ENCODE results near the gene GLCE. TPM values are rescaled to one million over a fixed set of nuclear protein-coding genes. Genes with fewer than 3 reads are reported as not detected.

The GLCE gene
- total RNA-seq, 4 donors from 2014 or later: 33.8 to 50.7 (median 43.8) TPM

GRCh38 chr15:69161079-69161877 is 843 bp downstream of the GLCE start:
- TF ChIP-seq CTCF (IDR thresholded peaks at IDR 0.05) (peak in 1 of 6 experiments; percentile 8), POLR2A (IDR thresholded peaks at IDR 0.05) (no peak)
- no peaks in the 10 kb centered on the region for H3K36me3 ChIP-seq
- peak; percentile 20 to 67 (median 66) for DNase-seq
- no peaks in the 10 kb centered on the region for H3K27me3 ChIP-seq
- H3K4me1 ChIP-seq: peaks cover 0 to 8% (median 3%) of the 10 kb centered on the region in 4 donors
- H3K4me3 ChIP-seq: peak overlapping the region; percentile 80 to 87 (median 86)
- no peaks in the 10 kb centered on the region for H3K9me3 ChIP-seq
- peak overlapping the region; percentile 77 to 87 (median 82) for H3K27ac ChIP-seq

- TF ChIP-seq POLR2A (IDR thresholded peaks at IDR 0.05) (no peak), CTCF (IDR thresholded peaks at IDR 0.05) (no peak)
- no peak for DNase-seq
- no peaks in the 10 kb centered on the region for H3K9me3 ChIP-seq
- H3K4me3 ChIP-seq: peak overlapping the region; percentile 80 to 87 (median 86)
- H3K4me1 ChIP-seq: peaks cover 0 to 8% (median 3%) of the 10 kb centered on the region in 4 donors
- H3K27me3 ChIP-seq: no peaks in the 10 kb centered on the region
- H3K36me3 ChIP-seq: no peaks in the 10 kb centered on the region
- no peak overlapping the region for H3K27ac ChIP-seq
Measured at GRCh38 chr15:69161878-69162213, 1.4 kb downstream of the GLCE start.

GRCh38 chr15:69163141-69163669 is 2.8 kb downstream of the GLCE start:
- Histone ChIP-seq H3K27ac (no peak overlapping the region), H3K27me3 (no peaks in the 10 kb centered on the region), H3K36me3 (no peaks in the 10 kb centered on the region), H3K4me1 (peaks cover 0 to 8% (median 3%) of the 10 kb centered on the region in 4 donors), H3K9me3 (no peaks in the 10 kb centered on the region), H3K4me3 (no peak overlapping the region)
- TF ChIP-seq POLR2A (IDR thresholded peaks at IDR 0.05) (no peak), CTCF (IDR thresholded peaks at IDR 0.05) (no peak)
- DNase-seq: no peak

- H3K27ac ChIP-seq: no peak overlapping the region
- H3K9me3 ChIP-seq: no peaks in the 10 kb centered on the region
- no peak overlapping the region for H3K4me3 ChIP-seq
- peaks cover 0 to 8% (median 3%) of the 10 kb centered on the region in 4 donors for H3K4me1 ChIP-seq
- no peaks in the 10 kb centered on the region for H3K36me3 ChIP-seq
- H3K27me3 ChIP-seq: no peaks in the 10 kb centered on the region
- DNase-seq: no peak
- TF ChIP-seq CTCF (IDR thresholded peaks at IDR 0.05) (no peak), POLR2A (IDR thresholded peaks at IDR 0.05) (no peak)
Measured at GRCh38 chr15:69164807-69165636, 4.6 kb downstream of the GLCE start.

- H3K4me1 ChIP-seq: peaks cover 0 to 8% (median 3%) of the 10 kb centered on the region in 4 donors
- TF ChIP-seq CTCF (IDR thresholded peaks at IDR 0.05): no peak
- no peak for TF ChIP-seq POLR2A (IDR thresholded peaks at IDR 0.05)
- H3K9me3 ChIP-seq: no peaks in the 10 kb centered on the region
- no peak overlapping the region for H3K4me3 ChIP-seq
- H3K27me3 ChIP-seq: no peaks in the 10 kb centered on the region
- no peak overlapping the region for H3K27ac ChIP-seq
- H3K36me3 ChIP-seq: no peaks in the 10 kb centered on the region
- DNase-seq: no peak
Measured at GRCh38 chr15:69165637-69166025, 5.2 kb downstream of the GLCE start.

All from Peyer's patch (tissue), 4 donors.